ENCODE data around the gene PFDN1.

GRCh38 chr5:140215276-140215675 lies 87.6 kb downstream of the PFDN1 start:
- TF ChIP-seq, protein P1, sequence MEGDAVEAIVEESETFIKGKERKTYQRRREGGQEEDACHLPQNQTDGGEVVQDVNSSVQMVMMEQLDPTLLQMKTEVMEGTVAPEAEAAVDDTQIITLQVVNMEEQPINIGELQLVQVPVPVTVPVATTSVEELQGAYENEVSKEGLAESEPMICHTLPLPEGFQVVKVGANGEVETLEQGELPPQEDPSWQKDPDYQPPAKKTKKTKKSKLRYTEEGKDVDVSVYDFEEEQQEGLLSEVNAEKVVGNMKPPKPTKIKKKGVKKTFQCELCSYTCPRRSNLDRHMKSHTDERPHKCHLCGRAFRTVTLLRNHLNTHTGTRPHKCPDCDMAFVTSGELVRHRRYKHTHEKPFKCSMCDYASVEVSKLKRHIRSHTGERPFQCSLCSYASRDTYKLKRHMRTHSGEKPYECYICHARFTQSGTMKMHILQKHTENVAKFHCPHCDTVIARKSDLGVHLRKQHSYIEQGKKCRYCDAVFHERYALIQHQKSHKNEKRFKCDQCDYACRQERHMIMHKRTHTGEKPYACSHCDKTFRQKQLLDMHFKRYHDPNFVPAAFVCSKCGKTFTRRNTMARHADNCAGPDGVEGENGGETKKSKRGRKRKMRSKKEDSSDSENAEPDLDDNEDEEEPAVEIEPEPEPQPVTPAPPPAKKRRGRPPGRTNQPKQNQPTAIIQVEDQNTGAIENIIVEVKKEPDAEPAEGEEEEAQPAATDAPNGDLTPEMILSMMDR (conservative IDR thresholded peaks at IDR 0.05) = no peak
- TF ChIP-seq EZH2 (IDR thresholded peaks at IDR 0.05; ENCODE audit: low read depth) = no peak
